HepG2 (cell line): ENCODE results near the gene LCMT2. TPM values are rescaled to one million over a fixed set of nuclear protein-coding genes. Genes with fewer than 3 reads are reported as not detected.
A peak's percentile ranks its signal among the peaks of the same experiment; 100 is the strongest.

Source experiments
- ARNT2 ChIP-seq: sonication (generic); formaldehyde crosslinking; IDR thresholded peaks from 2 replicates; pipeline ENCODE4 v1.8.0; 2022; ENCODE audit warnings: mild to moderate bottlenecking, low read depth, missing genetic modification reagents, moderate library complexity
- ATF7-NPFF ChIP-seq: sonication (generic); formaldehyde crosslinking; IDR thresholded peaks from 2 replicates; pipeline ENCODE4 v1.8.1; 2023; ENCODE audit warnings: mild to moderate bottlenecking, low read depth, missing genetic modification reagents, moderate library complexity
- ELF4 ChIP-seq: sonication (generic); formaldehyde crosslinking; IDR thresholded peaks from 2 replicates; pipeline ENCODE4 v1.5.0; 2020; ENCODE audit warnings: missing genetic modification reagents, mild to moderate bottlenecking, moderate library complexity, borderline replicate concordance
- FOSL2 ChIP-seq: sonication (generic); formaldehyde crosslinking; IDR thresholded peaks from 2 replicates; pipeline ENCODE4 v1.4.0; 2020; ENCODE audit warnings: missing genetic modification reagents
- HNRNPL ChIP-seq: fragments of 200-400 bp; formaldehyde crosslinking; IDR thresholded peaks from 2 replicates; pipeline ENCODE4 v1.6.1; 2017; ENCODE audit warnings: mild to moderate bottlenecking, low read depth, low read length
- KDM3A ChIP-seq: IDR thresholded peaks from 2 replicates; pipeline ENCODE4 v1.6.1; 2018; ENCODE audit warnings: low read depth, missing compliant biosample characterization
- MAZ ChIP-seq, 2 experiments: sonication (generic) in 1 of 2; formaldehyde crosslinking in 1 of 2; IDR thresholded peaks; 2 replicates each; pipeline versions ENCODE4 v1.5.0 to v1.6.1; 2012 to 2020; ENCODE audit warnings: low read depth in 2 of 2, mild to moderate bottlenecking in 2 of 2, borderline replicate concordance in 1 of 2, improper control_type of control experiment in 1 of 2, low read length in 1 of 2, missing genetic modification reagents in 1 of 2, moderate library complexity in 1 of 2
- MEIS1 ChIP-seq: sonication (generic); formaldehyde crosslinking; IDR thresholded peaks from 2 replicates; pipeline ENCODE4 v1.9.0; 2021; ENCODE audit warnings: mild to moderate bottlenecking, missing genetic modification reagents, moderate library complexity, borderline replicate concordance
- MYNN ChIP-seq: sonication (generic); formaldehyde crosslinking; IDR thresholded peaks from 2 replicates; pipeline ENCODE4 v1.4.0; 2020; ENCODE audit warnings: mild to moderate bottlenecking, low read depth, missing genetic modification reagents
- NR2C2 ChIP-seq: sonication (generic); formaldehyde crosslinking; IDR thresholded peaks from 2 replicates; pipeline ENCODE4 v1.4.0; 2020; ENCODE audit warnings: missing genetic modification reagents, mild to moderate bottlenecking, moderate library complexity, borderline replicate concordance
- SKIL ChIP-seq: sonication (generic); formaldehyde crosslinking; IDR thresholded peaks from 2 replicates; pipeline ENCODE4 v1.8.0; 2022; ENCODE audit warnings: missing genetic modification reagents, mild to moderate bottlenecking, moderate library complexity, borderline replicate concordance
- SMARCC2 ChIP-seq: fragments of 450-650 bp; IDR thresholded peaks from 2 replicates; pipeline ENCODE4 v1.6.1; 2017; ENCODE audit warnings: antibody characterized with exemption, mild to moderate bottlenecking
- SMYD3 ChIP-seq: sonication (generic); formaldehyde crosslinking; IDR thresholded peaks from 2 replicates; pipeline ENCODE4 v1.8.1; 2023; ENCODE audit warnings: mild to moderate bottlenecking, missing genetic modification reagents
- TBL1XR1 ChIP-seq: fragments of 150-350 bp; IDR thresholded peaks from 2 replicates; pipeline ENCODE4 v1.6.1; 2014; ENCODE audit warnings: borderline replicate concordance, low read length; ENCODE audit not compliant: partially characterized antibody
- TOE1 ChIP-seq: sonication (generic); formaldehyde crosslinking; IDR thresholded peaks from 2 replicates; pipeline ENCODE4 v1.4.0; 2020; ENCODE audit warnings: mild to moderate bottlenecking, missing genetic modification reagents
- ZNF329 ChIP-seq: sonication (generic); formaldehyde crosslinking; IDR thresholded peaks from 2 replicates; pipeline ENCODE4 v1.9.0; 2021; ENCODE audit warnings: low read depth, mild to moderate bottlenecking, missing genetic modification reagents
- ZNF343 ChIP-seq: sonication (generic); formaldehyde crosslinking; IDR thresholded peaks from 2 replicates; pipeline ENCODE4 v1.4.0; 2020; ENCODE audit warnings: mild to moderate bottlenecking, missing genetic modification reagents
- ZNF512 ChIP-seq: sonication (generic); formaldehyde crosslinking; IDR thresholded peaks from 2 replicates; pipeline ENCODE4 v1.4.0; 2020; ENCODE audit warnings: mild to moderate bottlenecking, missing genetic modification reagents
- polyA plus RNA-seq, 8 experiments: library from polyadenylated mRNA; depleted of rRNA in 3 of 8; stranded (reverse) in 7 of 8; unstranded in 1 of 8; fragments of >200 nt; fragmentation: Illumina TruSeq in 4 of 8; extraction: Trizol in 4 of 8; gene quantifications; 2 replicates each; pipeline versions ENCODE4 v1.2.1 to v1.2.3, GENCODE V29; 2011 to 2016; ENCODE audit warnings: low read depth in 4 of 8, missing spikeins in 1 of 8, mixed read lengths in 1 of 8; ENCODE audit not compliant: insufficient read depth in 1 of 8
- total RNA-seq, 5 experiments: library from RNA; depleted of rRNA; stranded (reverse); fragments of >200 nt; fragmentation: Illumina TruSeq; extraction: Trizol; gene quantifications; 2 replicates each; pipeline ENCODE4 v1.2.3, GENCODE V29; 2016; ENCODE audit warnings: low read depth in 1 of 5
- TF ChIP-seq, protein P1 (sequence below): sonication (generic); formaldehyde crosslinking; conservative IDR thresholded peaks from 2 replicates; pipeline ENCODE4 v1.4.0; 2020; ENCODE audit warnings: mild to moderate bottlenecking, missing genetic modification reagents, moderate library complexity

LCMT2 gene
- total and polyA plus RNA-seq, 2 of the 13 experiments (the other 11 are each of a cell fraction or from before 2014, with no cell fraction given): 6.9 to 9.1 TPM

DNA sequence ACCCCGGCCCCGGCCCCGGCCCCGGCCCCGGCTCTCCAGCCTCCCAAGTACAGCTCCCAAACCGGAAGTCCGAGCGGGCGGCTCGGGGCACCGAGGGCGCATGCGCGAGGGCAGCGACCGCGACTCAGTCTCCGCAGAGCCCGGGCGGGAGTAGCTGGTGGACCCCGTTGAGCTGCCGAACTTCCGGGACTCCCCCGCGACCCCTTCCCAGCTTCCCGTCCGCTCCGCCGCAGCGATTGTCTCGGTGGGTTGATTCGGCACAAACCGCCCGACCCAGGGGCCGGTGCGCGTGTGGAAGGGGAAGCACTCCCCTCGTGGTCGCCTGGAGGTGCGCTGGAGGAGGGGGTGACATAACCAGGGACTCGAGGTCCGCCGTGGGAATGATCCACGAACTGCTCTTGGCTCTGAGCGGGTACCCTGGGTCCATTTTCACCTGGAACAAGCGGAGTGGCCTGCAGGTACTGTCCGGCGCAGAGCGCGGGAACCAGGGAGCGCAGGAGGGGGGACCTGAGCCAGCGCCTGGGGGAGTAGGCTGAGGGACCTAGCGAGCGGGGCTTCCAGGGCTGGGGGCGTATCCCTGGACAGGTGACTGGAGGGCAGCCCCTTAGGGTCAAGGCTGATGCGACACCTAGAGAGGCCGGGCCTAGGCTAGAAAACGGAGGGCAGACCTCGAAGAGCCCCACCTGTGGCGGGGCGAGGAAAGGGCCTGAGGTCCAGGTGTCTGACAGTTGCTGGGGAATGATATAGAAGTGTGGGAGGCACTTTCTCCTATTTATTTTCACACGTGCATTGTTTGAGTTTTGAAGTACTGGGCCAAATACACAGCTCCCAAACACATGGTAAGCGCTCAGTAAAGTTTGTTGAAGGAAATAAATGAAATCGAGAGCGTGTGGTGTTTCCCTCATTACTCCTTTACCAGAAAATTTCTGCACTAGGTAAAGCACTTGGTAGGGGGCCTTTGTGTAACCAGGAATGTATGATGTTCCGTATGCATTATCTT, 40.9 kb upstream of the LCMT2 start, which contains the start of the genes TUBGCP4 and ZSCAN29 (continued):
- TF ChIP-seq SKIL (CRISPR knock-in tag): no peak
- TF ChIP-seq ZNF512 (CRISPR knock-in tag): no peak
- TF ChIP-seq ZNF343: peak; percentile 86
- TF ChIP-seq ATF7-NPFF (CRISPR knock-in tag): peak; percentile 33; the same call in 1 of the 2 replicates
- no peak for TF ChIP-seq TBL1XR1
- no peak for TF ChIP-seq SMARCC2
- 0 out of 2 replicates have a peak, but pooled peaks have one; percentile 5 for TF ChIP-seq FOSL2 (CRISPR knock-in tag)
- no peak for TF ChIP-seq HNRNPL
- no peak for TF ChIP-seq MYNN (CRISPR knock-in tag)
- no peak for TF ChIP-seq TOE1
- no peak for TF ChIP-seq SMYD3 (CRISPR knock-in tag)
- TF ChIP-seq NR2C2: peak; percentile 89
- TF ChIP-seq ARNT2 (CRISPR knock-in tag): peak; percentile 75
- TF ChIP-seq ELF4 (CRISPR knock-in tag): peak; percentile 81; the same call in 1 of the 2 replicates
- 0 out of 2 replicates have a peak, but pooled peaks have one; percentile 48 for TF ChIP-seq ZNF329 (CRISPR knock-in tag)
- TF ChIP-seq KDM3A (CRISPR knock-in tag): peak; percentile 69; the same call in 1 of the 2 replicates
- TF ChIP-seq, protein P1, sequence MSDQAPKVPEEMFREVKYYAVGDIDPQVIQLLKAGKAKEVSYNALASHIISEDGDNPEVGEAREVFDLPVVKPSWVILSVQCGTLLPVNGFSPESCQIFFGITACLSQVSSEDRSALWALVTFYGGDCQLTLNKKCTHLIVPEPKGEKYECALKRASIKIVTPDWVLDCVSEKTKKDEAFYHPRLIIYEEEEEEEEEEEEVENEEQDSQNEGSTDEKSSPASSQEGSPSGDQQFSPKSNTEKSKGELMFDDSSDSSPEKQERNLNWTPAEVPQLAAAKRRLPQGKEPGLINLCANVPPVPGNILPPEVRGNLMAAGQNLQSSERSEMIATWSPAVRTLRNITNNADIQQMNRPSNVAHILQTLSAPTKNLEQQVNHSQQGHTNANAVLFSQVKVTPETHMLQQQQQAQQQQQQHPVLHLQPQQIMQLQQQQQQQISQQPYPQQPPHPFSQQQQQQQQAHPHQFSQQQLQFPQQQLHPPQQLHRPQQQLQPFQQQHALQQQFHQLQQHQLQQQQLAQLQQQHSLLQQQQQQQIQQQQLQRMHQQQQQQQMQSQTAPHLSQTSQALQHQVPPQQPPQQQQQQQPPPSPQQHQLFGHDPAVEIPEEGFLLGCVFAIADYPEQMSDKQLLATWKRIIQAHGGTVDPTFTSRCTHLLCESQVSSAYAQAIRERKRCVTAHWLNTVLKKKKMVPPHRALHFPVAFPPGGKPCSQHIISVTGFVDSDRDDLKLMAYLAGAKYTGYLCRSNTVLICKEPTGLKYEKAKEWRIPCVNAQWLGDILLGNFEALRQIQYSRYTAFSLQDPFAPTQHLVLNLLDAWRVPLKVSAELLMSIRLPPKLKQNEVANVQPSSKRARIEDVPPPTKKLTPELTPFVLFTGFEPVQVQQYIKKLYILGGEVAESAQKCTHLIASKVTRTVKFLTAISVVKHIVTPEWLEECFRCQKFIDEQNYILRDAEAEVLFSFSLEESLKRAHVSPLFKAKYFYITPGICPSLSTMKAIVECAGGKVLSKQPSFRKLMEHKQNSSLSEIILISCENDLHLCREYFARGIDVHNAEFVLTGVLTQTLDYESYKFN (CRISPR knock-in tag): peak; percentile 53
- no peak for TF ChIP-seq MAZ (IDR thresholded peaks at IDR 0.05; ENCODE audit: borderline replicate concordance, low read depth, low read length)
- peak; percentile 77 for TF ChIP-seq MAZ (CRISPR knock-in tag; IDR thresholded peaks at IDR 0.05; ENCODE audit: low read depth)
- TF ChIP-seq MEIS1 (CRISPR knock-in tag): 0 out of 2 replicates have a peak, but pooled peaks have one; percentile 48
